AG10803 (cell line): ENCODE measurements around the gene CHRNA10.
"Not testable (repeated sequence)": the region's sequence is repeated elsewhere in the genome, so short reads cannot be mapped to it uniquely, and the experiment has no call there.

ENCODE experiments used
- DNase-seq: peaks from one replicate; pipeline ENCODE4 v3.0.0; 2010; ENCODE audit warnings: low read depth
- H3K4me3 ChIP-seq: 2 replicates; pipeline ENCODE4 v1.5.1; 2011; ENCODE audit warnings: mild to moderate bottlenecking, low read length, control low read depth
- CTCF ChIP-seq: conservative IDR thresholded peaks from 2 replicates; pipeline ENCODE4 v1.5.1; 2011; ENCODE audit warnings: mild to moderate bottlenecking, low read length, control low read depth, inconsistent platforms

CHRNA10 gene

GRCh38 chr11:3665336-3666022, 5.7 kb downstream of the CHRNA10 start:
- DNase-seq, result no peak
- no peak for TF ChIP-seq CTCF
- H3K4me3 ChIP-seq, result no peak overlapping the region

GRCh38 chr11:3664032-3664630, 7.1 kb downstream of the CHRNA10 start:
- TF ChIP-seq CTCF, result no peak
- no peak overlapping the region for H3K4me3 ChIP-seq
- DNase-seq, result no peak

GRCh38 chr11:3662856-3663255, 8.3 kb downstream of the CHRNA10 start:
- no peak for TF ChIP-seq CTCF
- DNase-seq, result no peak
- H3K4me3 ChIP-seq, result no peak overlapping the region

GRCh38 chr11:3660960-3661359, 10.2 kb downstream of the CHRNA10 start:
- no peak overlapping the region for H3K4me3 ChIP-seq
- DNase-seq, result no peak
- no peak for TF ChIP-seq CTCF

GRCh38 chr11:3659595-3660515, 11.3 kb downstream of the CHRNA10 start:
- no peak for TF ChIP-seq CTCF
- DNase-seq, result no peak
- H3K4me3 ChIP-seq, result no peak overlapping the region

- no peak overlapping the region for H3K4me3 ChIP-seq
- no peak for DNase-seq
- TF ChIP-seq CTCF, result no peak
Measured at GRCh38 chr11:3658252-3658651, 12.9 kb downstream of the CHRNA10 start.

- not testable (repeated sequence) for H3K4me3 ChIP-seq, DNase-seq
Measured at GRCh38 chr11:3657331-3657730, 13.9 kb downstream of the CHRNA10 start.
